Adrenal gland (tissue), 5 donors: ENCODE results near the gene TAF15.

Experiments used
- POLR2A ChIP-seq, 2 donors: fragments of 450-650 bp; IDR thresholded peaks; one replicate each; pipeline ENCODE4 v1.6.1; 2017; ENCODE audit warnings: antibody characterized with exemption in 2 of 2, mild to moderate bottlenecking in 2 of 2, moderate library complexity in 1 of 2
- TF ChIP-seq, protein P1 (sequence below), 6 experiments: fragments of 450-650 bp in 4 of 6; fragments of 200-600 bp in 2 of 6; sonication (generic) in 1 of 6; IDR thresholded peaks; 1 replicate in 5 of 6; 2 replicates in 1 of 6; pipeline versions ENCODE4 v1.5.1 to v1.8.0; 2016 to 2021; ENCODE audit warnings: antibody characterized with exemption in 6 of 6, mild to moderate bottlenecking in 2 of 6, moderate library complexity in 1 of 6
- donor health status: DM: no; HTN: no; CAD: no.

DNA sequence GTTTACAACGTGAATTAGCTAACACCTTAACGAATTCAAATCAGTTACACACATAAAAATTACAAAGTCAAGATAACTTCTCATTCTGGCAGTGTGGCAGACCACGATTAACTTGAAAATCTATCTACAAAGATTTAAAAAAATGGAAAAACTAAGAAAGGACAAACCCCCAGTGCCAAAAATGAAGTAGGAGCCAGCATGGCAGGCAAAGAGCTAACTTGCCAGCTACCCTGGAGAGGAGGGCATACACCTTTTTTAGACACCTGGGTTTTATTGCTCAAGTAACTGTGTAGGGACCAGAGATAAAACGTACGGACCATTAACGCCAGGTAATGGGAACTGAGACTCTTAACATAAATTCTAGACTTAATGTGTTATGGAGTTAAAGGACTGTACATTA is 2.5 kb downstream of the TAF15 start:
- TF ChIP-seq, protein P1, sequence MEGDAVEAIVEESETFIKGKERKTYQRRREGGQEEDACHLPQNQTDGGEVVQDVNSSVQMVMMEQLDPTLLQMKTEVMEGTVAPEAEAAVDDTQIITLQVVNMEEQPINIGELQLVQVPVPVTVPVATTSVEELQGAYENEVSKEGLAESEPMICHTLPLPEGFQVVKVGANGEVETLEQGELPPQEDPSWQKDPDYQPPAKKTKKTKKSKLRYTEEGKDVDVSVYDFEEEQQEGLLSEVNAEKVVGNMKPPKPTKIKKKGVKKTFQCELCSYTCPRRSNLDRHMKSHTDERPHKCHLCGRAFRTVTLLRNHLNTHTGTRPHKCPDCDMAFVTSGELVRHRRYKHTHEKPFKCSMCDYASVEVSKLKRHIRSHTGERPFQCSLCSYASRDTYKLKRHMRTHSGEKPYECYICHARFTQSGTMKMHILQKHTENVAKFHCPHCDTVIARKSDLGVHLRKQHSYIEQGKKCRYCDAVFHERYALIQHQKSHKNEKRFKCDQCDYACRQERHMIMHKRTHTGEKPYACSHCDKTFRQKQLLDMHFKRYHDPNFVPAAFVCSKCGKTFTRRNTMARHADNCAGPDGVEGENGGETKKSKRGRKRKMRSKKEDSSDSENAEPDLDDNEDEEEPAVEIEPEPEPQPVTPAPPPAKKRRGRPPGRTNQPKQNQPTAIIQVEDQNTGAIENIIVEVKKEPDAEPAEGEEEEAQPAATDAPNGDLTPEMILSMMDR (IDR thresholded peaks at IDR 0.05) = no peak
- TF ChIP-seq POLR2A (IDR thresholded peaks at IDR 0.05) = no peak
